ENCODE data around the gene CAMK1D.

Gene CAMK1D

GRCh38 chr10:12484002-12484918 lies 134.9 kb downstream of the CAMK1D start:
- TF ChIP-seq CTCF (IDR thresholded peaks at IDR 0.05), result no peak

GRCh38 chr10:12484941-12485805 lies 135.8 kb downstream of the CAMK1D start:
- no peak for TF ChIP-seq CTCF (IDR thresholded peaks at IDR 0.05)

- TF ChIP-seq CTCF (IDR thresholded peaks at IDR 0.05), result no peak
Measured at GRCh38 chr10:12487366-12487765, 138.0 kb downstream of the CAMK1D start.

GRCh38 chr10:12488626-12489025 lies 139.3 kb downstream of the CAMK1D start:
- TF ChIP-seq CTCF (IDR thresholded peaks at IDR 0.05), result no peak

GRCh38 chr10:12489357-12489756 lies 140.0 kb downstream of the CAMK1D start:
- TF ChIP-seq CTCF (IDR thresholded peaks at IDR 0.05), result no peak

- TF ChIP-seq CTCF (IDR thresholded peaks at IDR 0.05), result no peak
Measured at GRCh38 chr10:12489806-12490205, 140.5 kb downstream of the CAMK1D start.

GRCh38 chr10:12490963-12491362 lies 141.6 kb downstream of the CAMK1D start:
- TF ChIP-seq CTCF (IDR thresholded peaks at IDR 0.05), result no peak
